Measurements from ENCODE around the gene LRRC8E. TPM values are rescaled to one million over a fixed set of nuclear protein-coding genes. Genes with fewer than 3 reads are reported as not detected.

Gene LRRC8E
- total and polyA plus RNA-seq, 2 of the 8 experiments (the other 6 are each of a cell fraction or from before 2014, with no cell fraction given) = 2.7 to 2.9 TPM

DNA sequence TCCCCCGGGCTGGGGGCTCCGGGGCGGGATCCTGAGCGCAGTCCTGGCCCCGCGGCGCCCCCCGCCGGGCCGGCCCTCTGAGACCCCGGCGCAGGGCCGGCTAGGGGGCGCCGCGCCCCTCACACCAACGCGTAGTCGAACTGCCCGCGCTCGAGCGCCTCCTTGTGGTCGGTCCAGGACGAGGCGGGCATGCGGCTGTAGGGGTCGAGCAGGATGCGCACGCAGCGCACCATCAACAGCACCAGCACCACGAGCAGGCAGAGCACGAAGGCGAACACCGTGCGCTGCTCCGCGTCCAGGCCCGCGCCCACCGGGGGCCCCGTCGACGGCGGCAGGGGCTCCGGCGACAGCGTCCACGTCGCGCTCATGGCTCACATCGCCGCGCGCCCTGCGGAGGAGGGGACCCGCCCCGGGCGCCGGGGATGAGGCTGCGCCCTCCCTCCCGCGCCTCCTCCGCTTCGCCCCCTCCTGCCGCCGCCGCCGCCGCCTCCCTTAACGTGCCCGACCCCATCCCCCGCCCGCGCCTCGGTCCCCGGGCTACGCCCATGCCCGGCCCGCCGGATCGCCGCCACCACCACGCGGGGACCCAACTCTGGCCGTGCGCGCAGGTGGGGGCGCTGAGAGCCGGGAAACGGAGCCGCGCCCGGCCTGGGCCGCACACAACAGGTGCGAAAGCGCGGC is 37.0 kb downstream of the LRRC8E start:
- Histone ChIP-seq H3K9ac (replicated peaks in 1 of 4; ENCODE audit: extremely low read depth in 1 of 4, low read depth in 3 of 4, low read length in 3 of 4) (peak overlapping the region in 2 of 4 experiments; percentile 21 to 52; a peak in 2 of 7 replicates), H4K20me1 (replicated peaks in 1 of 2; ENCODE audit: control insufficient read depth in 1 of 2, insufficient read depth in 2 of 2, low read length in 2 of 2) (peaks cover 13 to 24% of the 10 kb centered on the region in 2 experiments)
- WGBS, 2 experiments (ENCODE audit: extremely low coverage in 1 of 2, insufficient coverage in 1 of 2, insufficient read length in 1 of 2, insufficient replicate concordance in 2 of 2, low coverage in 1 of 2, low lambda C conversion rate in 2 of 2, missing lambda C conversion rate in 1 of 2) = 3% methylated on average over 54 of the region's 98 CpGs; no CpG with 5 or more reads in 1 of the 2 experiments
- TF ChIP-seq BACH1 (IDR thresholded peaks at IDR 0.05; ENCODE audit: low read length) (no peak), HDAC2 (IDR thresholded peaks at IDR 0.05; ENCODE audit: borderline replicate concordance in 1 of 2, low read depth in 2 of 2, low read length in 2 of 2) (peak; percentile 72 to 81; a peak in 3 of 4 replicates), SIRT6 (IDR thresholded peaks at IDR 0.05; ENCODE audit: low read length) (no peak), KDM1A (IDR thresholded peaks at IDR 0.05; ENCODE audit: borderline replicate concordance, low read length) (0 out of 2 replicates have a peak, but pooled peaks have one; percentile 29), BCL11A (IDR thresholded peaks at IDR 0.05; ENCODE audit: low read depth in 2 of 2, low read length in 2 of 2) (no peak), RFX5 (IDR thresholded peaks at IDR 0.05; ENCODE audit: borderline replicate concordance, low read depth, low read length) (no peak), SIN3A (conservative IDR thresholded peaks at IDR 0.05 in 1 of 2, IDR thresholded peaks at IDR 0.05 in 1 of 2; ENCODE audit: low read depth in 1 of 2, low read length in 2 of 2) (0 out of 4 replicates have a peak, but pooled peaks of 1 of the 2 experiments have one; percentile 43), GTF2F1 (IDR thresholded peaks at IDR 0.05; ENCODE audit: borderline replicate concordance, low read depth, low read length) (no peak)
- TF ChIP-seq, protein P1, sequence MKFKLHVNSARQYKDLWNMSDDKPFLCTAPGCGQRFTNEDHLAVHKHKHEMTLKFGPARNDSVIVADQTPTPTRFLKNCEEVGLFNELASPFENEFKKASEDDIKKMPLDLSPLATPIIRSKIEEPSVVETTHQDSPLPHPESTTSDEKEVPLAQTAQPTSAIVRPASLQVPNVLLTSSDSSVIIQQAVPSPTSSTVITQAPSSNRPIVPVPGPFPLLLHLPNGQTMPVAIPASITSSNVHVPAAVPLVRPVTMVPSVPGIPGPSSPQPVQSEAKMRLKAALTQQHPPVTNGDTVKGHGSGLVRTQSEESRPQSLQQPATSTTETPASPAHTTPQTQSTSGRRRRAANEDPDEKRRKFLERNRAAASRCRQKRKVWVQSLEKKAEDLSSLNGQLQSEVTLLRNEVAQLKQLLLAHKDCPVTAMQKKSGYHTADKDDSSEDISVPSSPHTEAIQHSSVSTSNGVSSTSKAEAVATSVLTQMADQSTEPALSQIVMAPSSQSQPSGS (IDR thresholded peaks at IDR 0.05; ENCODE audit: low read length) = no peak

More for the DNA sequence above, 37.0 kb downstream of the LRRC8E start:
- H2BK12ac ChIP-seq (ENCODE audit: low read depth, low read length) = no peak overlapping the region
- H4K91ac ChIP-seq (replicated peaks; ENCODE audit: insufficient read length, low read length) = peak overlapping the region; percentile 74
- no peak overlapping the region for H2AK5ac ChIP-seq (ENCODE audit: low read depth, low read length)
- ChIA-PET CTCF (ENCODE audit: partially characterized antibody) (interaction anchor here (0.7 kb wide), 1 partner anchor 88 kb away, joined by 3 read pairs; no protein-coding TSS in a partner anchor), POLR2A (ENCODE audit: partially characterized antibody) (interaction anchor here (6.0 kb wide), 1 partner anchor 16 kb away, joined by 52 read pairs; the partner anchor contains the start of gene TIMM44)
- H3K27me3 ChIP-seq (replicated peaks in 1 of 4; ENCODE audit: control insufficient read depth in 3 of 4, extremely low read depth in 1 of 4, insufficient read depth in 3 of 4, low read length in 3 of 4) = no peaks in the 10 kb centered on the region
- no peaks in the 10 kb centered on the region for H3K9me3 ChIP-seq (ENCODE audit: insufficient read depth in 2 of 2, low read depth in 1 of 2, low read length in 1 of 2)
- H2BK120ac ChIP-seq (replicated peaks; ENCODE audit: low read depth, low read length) = no peak overlapping the region
- FAIRE-seq = no peak
- H3K4ac ChIP-seq (replicated peaks; ENCODE audit: insufficient read length, low read depth, low read length) = no peak overlapping the region
- peak; percentile 79 to 99 for DNase-seq (ENCODE audit: low read depth in 1 of 2, low spot score in 2 of 2)
- no peak overlapping the region for H2BK20ac ChIP-seq (ENCODE audit: low read length)
- H3K4me2 ChIP-seq (ENCODE audit: insufficient read depth in 1 of 2, low read depth in 2 of 2, low read length in 2 of 2) = peak overlapping the region; percentile 4 to 78
- H4K8ac ChIP-seq (ENCODE audit: extremely low read depth, insufficient read depth, low read length) = peak overlapping the region; percentile 83; the same call in 1 of the 2 replicates
- H3K23ac ChIP-seq (ENCODE audit: insufficient read length) = no peak overlapping the region
- H2BK15ac ChIP-seq (ENCODE audit: low read length) = no peak overlapping the region
- no peak overlapping the region for H3K14ac ChIP-seq (ENCODE audit: insufficient read length)
- no peak overlapping the region for H3K18ac ChIP-seq (ENCODE audit: extremely low read depth, low read length)
- peaks cover 9% of the 10 kb centered on the region for H3K23me2 ChIP-seq (ENCODE audit: low read depth, low read length)
- H3K56ac ChIP-seq (replicated peaks; ENCODE audit: insufficient read length, low read depth, low read length) = no peak overlapping the region
- no peak overlapping the region for H2BK5ac ChIP-seq (ENCODE audit: low read depth, low read length)
- peak overlapping the region; percentile 35 to 66 (median 39); a peak in 6 of 8 replicates for H3K4me3 ChIP-seq (ENCODE audit: extremely low read depth in 1 of 4, insufficient read depth in 2 of 4, low read depth in 3 of 4, low read length in 4 of 4)
- no peaks in the 10 kb centered on the region for H3K79me1 ChIP-seq (ENCODE audit: low read depth, low read length)
- H4K5ac ChIP-seq (ENCODE audit: insufficient read length, low read depth, low read length) = no peak overlapping the region
- H3K27ac ChIP-seq (ENCODE audit: low read depth, low read length) = no peak overlapping the region
- H3K36me3 ChIP-seq (ENCODE audit: control insufficient read depth in 2 of 4, insufficient read depth in 4 of 4, low read length in 3 of 4) = peaks cover 0 to 3% (median under 1%) of the 10 kb centered on the region in 4 experiments; a peak in 4 of 8 replicates
- H3K4me1 ChIP-seq (replicated peaks in 1 of 4; ENCODE audit: control insufficient read depth in 3 of 4, insufficient read depth in 4 of 4, low read length in 3 of 4) = peaks cover 0 to 13% (median 6%) of the 10 kb centered on the region in 4 experiments; a peak in 5 of 7 replicates
- no peaks in the 10 kb centered on the region for H3K79me2 ChIP-seq (ENCODE audit: control insufficient read depth in 1 of 2, insufficient read depth in 2 of 2, low read length in 2 of 2)
- H2AFZ ChIP-seq (ENCODE audit: low read length) = no peak overlapping the region

Data from H1 (cell line).